Measurements from ENCODE around the gene SLIT1.

The SLIT1 gene

GRCh38 chr10:97228775-97229157 lies 43.0 kb upstream of the SLIT1 start:
- TF ChIP-seq TCF12 (IDR thresholded peaks at IDR 0.05; ENCODE audit: low read depth), result no peak
- no peak for TF ChIP-seq EGR1 (IDR thresholded peaks at IDR 0.05)
- no peak for TF ChIP-seq EP300 (IDR thresholded peaks at IDR 0.05; ENCODE audit: borderline replicate concordance)
- TF ChIP-seq RAD21 (IDR thresholded peaks at IDR 0.05; ENCODE audit: low read depth), result no peak
- no peak for TF ChIP-seq USF1 (IDR thresholded peaks at IDR 0.05)
- TF ChIP-seq YY1 (IDR thresholded peaks at IDR 0.05; ENCODE audit: low read depth), result no peak

GRCh38 chr10:97228130-97228774 lies 42.5 kb upstream of the SLIT1 start:
- TF ChIP-seq ZBTB7A (IDR thresholded peaks at IDR 0.05; ENCODE audit: low read depth), result no peak

- TF ChIP-seq NFIC (IDR thresholded peaks at IDR 0.05), result no peak
- TF ChIP-seq EGR1 (IDR thresholded peaks at IDR 0.05), result no peak
- TF ChIP-seq CEBPB (IDR thresholded peaks at IDR 0.05), result no peak
- no peak for TF ChIP-seq YY1 (IDR thresholded peaks at IDR 0.05; ENCODE audit: low read depth)
- no peak for TF ChIP-seq TAF1 (IDR thresholded peaks at IDR 0.05; ENCODE audit: low read depth)
- no peak for TF ChIP-seq TEAD4 (IDR thresholded peaks at IDR 0.05)
- no peak for TF ChIP-seq EP300 (IDR thresholded peaks at IDR 0.05; ENCODE audit: borderline replicate concordance)
- no peak for TF ChIP-seq FOXM1 (IDR thresholded peaks at IDR 0.05; ENCODE audit: borderline replicate concordance, low read depth)
- TF ChIP-seq MAX (IDR thresholded peaks at IDR 0.05), result no peak
- no peak for TF ChIP-seq ZBTB7A (IDR thresholded peaks at IDR 0.05; ENCODE audit: low read depth)
- no peak for TF ChIP-seq USF1 (IDR thresholded peaks at IDR 0.05)
- no peak for TF ChIP-seq RAD21 (IDR thresholded peaks at IDR 0.05; ENCODE audit: low read depth)
- TF ChIP-seq CREB1 (IDR thresholded peaks at IDR 0.05; ENCODE audit: low read depth), result no peak
- TF ChIP-seq TCF12 (IDR thresholded peaks at IDR 0.05; ENCODE audit: low read depth), result no peak
- TF ChIP-seq REST (IDR thresholded peaks at IDR 0.05; ENCODE audit: low read depth), result no peak
Measured at GRCh38 chr10:97226398-97226797, 40.6 kb upstream of the SLIT1 start.

GRCh38 chr10:97224483-97225435 lies 39.0 kb upstream of the SLIT1 start:
- TF ChIP-seq USF1 (IDR thresholded peaks at IDR 0.05) (no peak), CEBPB (IDR thresholded peaks at IDR 0.05) (no peak), EP300 (IDR thresholded peaks at IDR 0.05; ENCODE audit: borderline replicate concordance) (no peak), NFIC (IDR thresholded peaks at IDR 0.05) (no peak), MAX (IDR thresholded peaks at IDR 0.05) (no peak), TAF1 (IDR thresholded peaks at IDR 0.05; ENCODE audit: low read depth) (no peak), TCF12 (IDR thresholded peaks at IDR 0.05; ENCODE audit: low read depth) (no peak), CREB1 (IDR thresholded peaks at IDR 0.05; ENCODE audit: low read depth) (no peak), TEAD4 (IDR thresholded peaks at IDR 0.05) (no peak), REST (IDR thresholded peaks at IDR 0.05; ENCODE audit: low read depth) (no peak), RAD21 (IDR thresholded peaks at IDR 0.05; ENCODE audit: low read depth) (no peak), FOXM1 (IDR thresholded peaks at IDR 0.05; ENCODE audit: borderline replicate concordance, low read depth) (no peak), ZBTB7A (IDR thresholded peaks at IDR 0.05; ENCODE audit: low read depth) (no peak), YY1 (IDR thresholded peaks at IDR 0.05; ENCODE audit: low read depth) (no peak)

DNA sequence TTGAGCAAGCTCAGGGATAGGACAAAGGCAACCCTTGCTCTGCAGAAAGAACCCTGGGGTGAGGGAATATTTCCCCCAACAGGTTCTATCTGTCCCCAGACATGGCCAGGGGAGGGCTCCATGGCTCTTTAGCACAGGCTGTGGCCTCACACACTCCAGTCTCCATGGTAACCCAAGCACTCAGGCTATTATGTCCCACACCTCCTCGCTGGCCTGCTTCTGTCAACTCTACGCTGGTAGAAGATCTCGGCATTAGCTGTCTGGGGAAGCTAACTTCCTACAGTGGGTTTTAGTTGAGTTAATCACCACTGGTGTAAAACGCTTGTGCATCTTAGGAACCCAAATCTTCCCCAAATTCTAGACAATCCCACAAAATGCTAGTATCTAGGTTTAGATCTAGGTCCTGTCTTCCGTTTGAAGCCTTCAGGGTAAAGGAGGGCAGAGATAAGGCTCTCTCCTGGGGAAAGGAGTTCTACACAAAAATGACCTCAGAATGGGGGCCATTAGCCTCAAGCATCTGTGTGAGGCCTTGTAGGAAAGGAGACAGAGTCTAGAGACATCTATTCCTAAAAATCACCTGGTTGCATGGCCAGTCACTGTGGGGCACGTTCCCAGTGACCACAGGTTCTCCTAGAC lies 36.7 kb upstream of the SLIT1 start:
- TF ChIP-seq RAD21 (IDR thresholded peaks at IDR 0.05; ENCODE audit: low read depth), result no peak
- no peak for TF ChIP-seq TCF12 (IDR thresholded peaks at IDR 0.05; ENCODE audit: low read depth)
- TF ChIP-seq REST (IDR thresholded peaks at IDR 0.05; ENCODE audit: low read depth), result no peak
- TF ChIP-seq USF1 (IDR thresholded peaks at IDR 0.05), result no peak
- no peak for TF ChIP-seq FOXM1 (IDR thresholded peaks at IDR 0.05; ENCODE audit: borderline replicate concordance, low read depth)
- TF ChIP-seq EP300 (IDR thresholded peaks at IDR 0.05; ENCODE audit: borderline replicate concordance), result no peak
- no peak for TF ChIP-seq ZBTB7A (IDR thresholded peaks at IDR 0.05; ENCODE audit: low read depth)
- no peak for TF ChIP-seq NFIC (IDR thresholded peaks at IDR 0.05)
